Panc1 (cell line): ENCODE measurements around the gene NEU2. TPM values are rescaled to one million over a fixed set of nuclear protein-coding genes. Genes with fewer than 3 reads are reported as not detected.

Experiments used
- ATAC-seq: fragments of 200-7000 bp; cut with Tn5 transposase; 2 replicates; pipeline ENCODE4 v1.9.1; 2020; ENCODE audit warnings: mild to moderate bottlenecking, moderate library complexity
- BruUV-seq: library from RNA; stranded (reverse); fragments of 400-500 nt; replicated peaks from 2 replicates; lab custom pipeline; 2021; lab: Mats Ljungman, UMichigan
- CTCF ChIA-PET: fragments of 300-600 bp; sonication (Branson Sonifier 250); formaldehyde crosslinking; loops from one replicate; lab custom pipeline; 2022; ENCODE audit warnings: antibody characterized with exemption; lab: Charles Lee
- POLR2A ChIA-PET: fragments of 300-600 bp; sonication (Branson Sonifier 250); formaldehyde crosslinking; loops from one replicate; lab custom pipeline; 2022; ENCODE audit warnings: antibody characterized with exemption; lab: Charles Lee
- DNase-seq: peaks from one replicate; pipeline ENCODE4 v3.0.0-alpha.2; 2010; ENCODE audit warnings: low read depth, low spot score
- H3K27ac ChIP-seq: 2 replicates; pipeline ENCODE4 v1.5.1; 2011; ENCODE audit warnings: mild to moderate bottlenecking, low read length, inconsistent platforms
- H3K27me3 ChIP-seq: fragments of 200-500 bp; sonication (Bioruptor generic); 2 replicates; pipeline ENCODE4 v1.6.0; 2014; ENCODE audit warnings: low read length, inconsistent platforms; ENCODE audit not compliant: control insufficient read depth, insufficient read depth
- H3K36me3 ChIP-seq: fragments of 200-500 bp; sonication (Bioruptor generic); 2 replicates; pipeline ENCODE4 v1.5.1; 2014; ENCODE audit warnings: inconsistent platforms, mild to moderate bottlenecking, low read length, moderate library complexity; ENCODE audit not compliant: control insufficient read depth, insufficient read depth
- H3K4me1 ChIP-seq: 2 replicates; pipeline ENCODE4 v1.5.1; 2011; ENCODE audit warnings: inconsistent platforms, mild to moderate bottlenecking, low read length, moderate library complexity; ENCODE audit not compliant: control insufficient read depth, insufficient read depth
- H3K4me3 ChIP-seq, 2 experiments: 2 replicates each; pipeline ENCODE4 v1.5.1; 2011 to 2012; ENCODE audit warnings: low read depth in 2 of 2, low read length in 2 of 2, mild to moderate bottlenecking in 2 of 2, inconsistent platforms in 1 of 2, moderate library complexity in 1 of 2
- H3K9me3 ChIP-seq: fragments of 200-500 bp; sonication (Bioruptor generic); 2 replicates; pipeline ENCODE4 v1.5.1; 2014; ENCODE audit warnings: low read depth, mild to moderate bottlenecking, inconsistent platforms, low read length, moderate library complexity; ENCODE audit not compliant: control insufficient read depth, insufficient read depth
- CTCF ChIP-seq: fragments of 450-650 bp; IDR thresholded peaks from 2 replicates; pipeline ENCODE4 v1.5.1; 2017; ENCODE audit warnings: mild to moderate bottlenecking
- POLR2AphosphoS5 ChIP-seq: IDR thresholded peaks from 2 replicates; pipeline ENCODE4 v1.6.1; 2012; ENCODE audit warnings: mild to moderate bottlenecking, low read depth, low read length, moderate library complexity
- REST ChIP-seq, 2 experiments: IDR thresholded peaks; 2 replicates each; pipeline ENCODE4 v1.6.1; 2011 to 2012; ENCODE audit warnings: low read depth in 2 of 2, control low read depth in 1 of 2, low read length in 1 of 2, mild to moderate bottlenecking in 1 of 2, moderate library complexity in 1 of 2; ENCODE audit not compliant: insufficient read depth in 1 of 2
- SIN3A ChIP-seq: IDR thresholded peaks from 2 replicates; pipeline ENCODE4 v1.6.1; 2012; ENCODE audit warnings: low read depth, mild to moderate bottlenecking, low read length, moderate library complexity, borderline replicate concordance; ENCODE audit not compliant: insufficient read depth
- TCF7L2 ChIP-seq: IDR thresholded peaks from 2 replicates; pipeline ENCODE4 v1.6.1; 2011; ENCODE audit warnings: mild to moderate bottlenecking, low read depth, low read length, inconsistent platforms
- in situ Hi-C: cut with HindIII; loops from 2 replicates; pipeline ENCODE4 v1.10.0; 2016; ENCODE audit warnings: low sequenced_read_pairs, low pct_unique_long_range_greater_than_20kb
- intact Hi-C: fragments of 100-400 bp; cut with micrococcal nuclease; formaldehyde crosslinking; loops from one replicate; pipeline ENCODE4 v1.10.0; 2022; ENCODE audit not compliant: unreplicated experiment
- total RNA-seq: library from RNA; stranded (reverse); gene quantifications from one replicate; pipeline ENCODE4 v1.2.1, GENCODE V29; 2021; ENCODE audit not compliant: unreplicated experiment

Gene NEU2
- total RNA-seq, 1 experiment from 2014 or later = not detected

- peak overlapping the region; percentile 41; the same call in 1 of the 2 replicates for H3K27ac ChIP-seq
- ChIA-PET POLR2A (no interaction called here), CTCF (interaction anchor here (0.6 kb wide), 1 partner anchor 16 kb away, joined by 3 read pairs; no protein-coding TSS in a partner anchor)
- TF ChIP-seq TCF7L2 (no peak), REST (IDR thresholded peaks at IDR 0.05; ENCODE audit: insufficient read depth in 1 of 2, low read depth in 2 of 2, low read length in 1 of 2) (no peak), POLR2AphosphoS5 (no peak), CTCF (no peak), SIN3A (no peak)
- no peak overlapping the region for H3K4me3 ChIP-seq
- H3K27me3 ChIP-seq = no peaks in the 10 kb centered on the region
- no peak for ATAC-seq
- BruUV-seq = no TSS peak
- intact Hi-C loops = loop anchor here (5.0 kb wide), 1 partner anchor 39 kb away; no protein-coding TSS in a partner anchor
- no peak for DNase-seq
- H3K9me3 ChIP-seq = no peaks in the 10 kb centered on the region
- H3K36me3 ChIP-seq = no peaks in the 10 kb centered on the region
- in situ Hi-C loops = no loop called here
- peaks cover 8% of the 10 kb centered on the region for H3K4me1 ChIP-seq
Observed at GRCh38 chr2:233026198-233026813, 6.2 kb upstream of the NEU2 start.

GRCh38 chr2:233029321-233029720 is 3.2 kb upstream of the NEU2 start:
- Histone ChIP-seq H3K27ac (peak overlapping the region; percentile 65; the same call in 1 of the 2 replicates), H3K36me3 (no peaks in the 10 kb centered on the region), H3K4me1 (peaks cover 8% of the 10 kb centered on the region), H3K4me3 (no peak overlapping the region; a peak in 1 of 4 replicates), H3K9me3 (no peaks in the 10 kb centered on the region), H3K27me3 (no peaks in the 10 kb centered on the region)
- no peak for TF ChIP-seq SIN3A
- TF ChIP-seq POLR2AphosphoS5 = no peak
- no TSS peak for BruUV-seq
- ChIA-PET CTCF (interaction anchor here (0.6 to 1.5 kb wide), 5 partner anchors 48 to 222 kb away, joined by 4 to 9 read pairs (median 4); partner anchors contain the start of gene ATG16L1), POLR2A (interaction anchor here (0.7 kb wide), 1 partner anchor 42 kb away, joined by 8 read pairs; no protein-coding TSS in a partner anchor)
- in situ Hi-C loops (no loop called here), intact Hi-C loops (loop anchor here (5.0 kb wide), 1 partner anchor 42 kb away; no protein-coding TSS in a partner anchor)
- ATAC-seq (peak; percentile 76), DNase-seq (peak; percentile 69)
